ENCODE results near the gene ZSCAN31.

DNA sequence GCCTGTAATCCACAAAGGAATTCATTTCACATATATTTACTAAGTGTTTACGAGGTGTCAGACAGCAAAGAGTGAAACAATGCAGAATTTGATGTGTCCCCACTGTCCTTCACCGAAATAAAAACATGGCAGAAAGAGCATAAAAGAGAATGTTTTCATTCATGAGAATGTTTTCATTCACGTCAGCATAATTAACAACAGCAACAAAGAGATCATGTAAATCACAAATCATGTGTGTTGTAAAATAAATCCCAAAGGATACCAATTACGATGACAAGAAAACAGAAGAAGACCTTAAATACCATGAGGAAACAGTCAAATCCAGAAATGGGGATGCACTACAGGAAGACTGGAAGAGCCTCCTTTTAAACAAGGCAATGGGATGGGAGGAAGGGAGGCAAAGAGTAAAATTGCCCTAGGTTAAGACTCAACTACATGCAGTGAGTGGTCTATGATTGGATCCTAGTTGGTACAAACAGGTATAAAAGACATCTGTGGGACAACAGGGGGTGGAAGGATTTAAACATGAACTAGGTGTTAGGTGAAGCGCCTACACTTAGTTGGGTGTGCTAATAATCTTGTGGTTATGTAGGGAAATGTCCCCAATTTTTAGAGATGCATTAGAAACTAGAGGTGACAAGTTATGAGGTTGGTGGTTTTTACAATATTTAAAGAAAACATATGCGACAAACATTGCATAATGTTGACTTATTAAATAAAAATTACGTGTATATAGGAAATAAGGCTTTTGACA lies 1.5 kb downstream of the ZSCAN31 start:
- TF ChIP-seq, protein P1, sequence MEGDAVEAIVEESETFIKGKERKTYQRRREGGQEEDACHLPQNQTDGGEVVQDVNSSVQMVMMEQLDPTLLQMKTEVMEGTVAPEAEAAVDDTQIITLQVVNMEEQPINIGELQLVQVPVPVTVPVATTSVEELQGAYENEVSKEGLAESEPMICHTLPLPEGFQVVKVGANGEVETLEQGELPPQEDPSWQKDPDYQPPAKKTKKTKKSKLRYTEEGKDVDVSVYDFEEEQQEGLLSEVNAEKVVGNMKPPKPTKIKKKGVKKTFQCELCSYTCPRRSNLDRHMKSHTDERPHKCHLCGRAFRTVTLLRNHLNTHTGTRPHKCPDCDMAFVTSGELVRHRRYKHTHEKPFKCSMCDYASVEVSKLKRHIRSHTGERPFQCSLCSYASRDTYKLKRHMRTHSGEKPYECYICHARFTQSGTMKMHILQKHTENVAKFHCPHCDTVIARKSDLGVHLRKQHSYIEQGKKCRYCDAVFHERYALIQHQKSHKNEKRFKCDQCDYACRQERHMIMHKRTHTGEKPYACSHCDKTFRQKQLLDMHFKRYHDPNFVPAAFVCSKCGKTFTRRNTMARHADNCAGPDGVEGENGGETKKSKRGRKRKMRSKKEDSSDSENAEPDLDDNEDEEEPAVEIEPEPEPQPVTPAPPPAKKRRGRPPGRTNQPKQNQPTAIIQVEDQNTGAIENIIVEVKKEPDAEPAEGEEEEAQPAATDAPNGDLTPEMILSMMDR (IDR thresholded peaks at IDR 0.05), result no peak
- TF ChIP-seq POLR2A (IDR thresholded peaks at IDR 0.05), result no peak

Measured in uterus (tissue), 2 donors.